HG03571 (cell line): ENCODE data around the gene PRKAB2.
"Not testable (repeated sequence)": the region's sequence is repeated elsewhere in the genome, so short reads cannot be mapped to it uniquely, and the experiment has no call there.

ENCODE experiments used
- ATAC-seq: cut with Tn5 transposase; IDR thresholded peaks from one replicate; pipeline ENCODE4 v1.9.1; 2021; ENCODE audit not compliant: unreplicated experiment

The PRKAB2 gene

DNA sequence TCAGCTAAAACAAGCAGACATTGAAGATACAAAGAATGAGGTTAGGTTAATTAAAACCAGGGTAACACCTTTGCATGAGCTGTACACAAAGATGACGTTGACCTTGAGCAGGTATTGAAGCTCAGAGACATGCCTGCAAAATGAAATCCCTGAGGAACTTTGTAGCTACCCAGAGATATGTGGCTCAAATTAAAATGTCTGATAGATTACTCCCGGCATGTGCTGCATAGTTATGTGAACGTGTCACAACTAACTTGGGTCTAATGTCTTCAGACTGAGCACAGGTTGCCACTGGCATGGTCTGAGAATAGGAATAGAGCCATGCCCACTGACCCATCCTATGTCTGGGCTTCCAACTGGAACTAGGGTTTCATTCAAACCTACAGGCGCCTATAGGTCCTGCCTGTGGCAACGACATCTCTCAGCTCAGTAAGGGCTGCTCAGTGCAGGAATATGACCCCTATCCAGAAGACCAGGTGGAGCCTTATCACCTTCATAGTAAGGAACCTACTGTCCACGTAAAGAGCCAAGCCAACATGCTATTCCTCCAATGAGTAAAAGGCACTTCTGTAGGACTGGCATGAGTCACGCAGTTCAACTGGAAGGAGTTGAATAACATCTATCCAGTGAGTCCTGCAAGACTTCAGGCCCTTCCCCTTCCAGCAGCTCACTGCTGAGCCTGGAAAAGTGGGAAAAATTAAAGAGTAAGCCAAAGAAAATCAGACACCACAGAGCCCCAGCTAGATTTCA lies 60.7 kb downstream of the PRKAB2 start:
- ATAC-seq, result no peak

DNA sequence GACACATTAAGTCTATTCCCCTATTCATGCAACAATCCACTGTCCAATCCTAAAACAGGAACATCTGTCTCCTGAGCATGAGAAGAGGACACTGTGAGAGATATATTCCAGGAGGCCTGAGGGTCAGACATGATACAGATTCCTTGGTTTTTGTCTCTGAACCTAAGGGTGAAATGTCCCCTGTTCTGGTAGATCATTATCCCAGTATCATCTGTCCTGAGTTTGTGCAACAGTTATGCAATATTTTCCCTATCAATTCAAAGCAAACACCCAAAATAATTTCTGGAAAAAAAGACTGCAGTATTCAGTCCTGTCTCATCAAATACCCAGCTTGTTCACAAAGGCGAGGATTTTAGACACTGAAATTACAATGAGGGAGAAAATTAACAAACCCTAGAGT lies 61.4 kb downstream of the PRKAB2 start:
- no peak for ATAC-seq

DNA sequence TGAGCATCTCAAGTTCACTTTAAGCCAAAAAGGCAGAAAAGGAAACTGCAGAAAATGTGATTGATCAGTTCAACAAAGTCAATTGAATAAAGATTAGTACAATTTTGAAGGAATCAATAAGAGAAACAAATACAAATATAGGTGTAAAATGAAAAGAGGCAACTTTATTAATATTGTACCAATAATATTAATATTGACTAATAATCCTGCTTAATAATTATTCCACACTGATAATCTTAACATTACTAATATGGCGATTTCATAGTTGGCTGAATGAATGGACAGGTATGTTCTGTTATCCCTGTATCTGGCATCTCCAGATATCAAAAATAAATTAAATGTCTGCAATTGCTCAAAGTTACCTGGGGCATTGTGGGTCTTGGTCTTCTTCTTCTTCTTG lies 61.8 kb downstream of the PRKAB2 start:
- no peak for ATAC-seq

DNA sequence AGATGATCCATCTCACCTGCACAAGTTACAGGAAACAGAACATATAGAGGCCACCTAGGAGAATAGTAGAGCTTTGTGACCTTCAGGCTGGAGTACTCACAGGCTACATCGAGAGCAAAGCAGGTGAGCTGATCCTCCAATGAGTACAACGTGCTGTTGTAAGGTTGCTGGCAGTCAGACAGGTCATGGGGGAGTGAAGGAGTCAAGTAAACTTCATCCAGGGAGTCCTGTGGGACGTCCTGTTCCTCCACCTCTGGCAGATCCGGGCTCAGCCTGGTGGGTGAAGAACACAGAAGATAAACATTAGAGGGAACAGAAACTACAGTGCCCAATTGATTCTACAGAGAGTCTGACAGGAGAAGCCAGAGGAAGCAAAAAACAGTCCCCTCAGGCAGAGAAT lies 62.5 kb downstream of the PRKAB2 start:
- ATAC-seq, result no peak

DNA sequence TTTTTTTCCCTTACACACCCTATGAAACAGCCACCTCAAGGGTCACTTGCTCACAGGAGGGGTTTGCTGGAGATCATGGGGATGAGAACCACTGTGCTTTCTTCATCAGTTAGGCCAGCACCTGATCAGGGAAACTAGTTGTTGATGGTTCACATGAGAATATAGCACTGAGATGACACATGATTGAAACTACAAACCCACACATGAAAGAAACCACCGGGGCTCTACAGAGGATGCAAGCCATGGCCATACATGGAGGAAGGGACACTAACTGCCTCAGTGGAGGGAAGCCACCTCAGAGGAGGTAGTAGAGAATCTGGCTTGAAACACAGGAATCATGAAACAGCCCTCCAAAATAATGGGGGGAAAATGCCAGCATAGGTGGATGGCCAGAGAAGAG lies 63.2 kb downstream of the PRKAB2 start:
- no peak for ATAC-seq

DNA sequence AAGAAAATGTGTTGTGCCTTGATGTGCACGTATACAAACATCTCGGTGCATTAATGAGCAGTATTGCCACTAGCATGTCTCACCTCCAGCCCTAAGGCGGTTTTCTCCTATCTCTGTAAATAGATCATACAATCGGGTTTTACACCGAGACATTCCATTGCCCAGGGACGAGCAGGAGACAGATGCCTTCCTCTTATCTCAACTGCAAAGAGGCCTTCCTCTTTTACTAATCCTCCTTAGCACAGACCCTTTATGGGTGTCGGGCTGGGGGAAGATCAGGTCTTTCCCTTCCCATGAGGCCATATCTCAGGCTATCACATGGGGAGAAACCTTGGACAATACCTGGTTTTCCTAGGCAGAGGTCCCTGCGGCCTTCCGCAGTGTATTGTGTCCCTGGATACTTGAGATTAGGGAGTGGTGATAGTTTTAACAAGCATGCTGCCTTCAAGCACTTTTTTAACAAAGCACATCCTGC lies 65.8 kb downstream of the PRKAB2 start:
- ATAC-seq, result not testable (repeated sequence)

DNA sequence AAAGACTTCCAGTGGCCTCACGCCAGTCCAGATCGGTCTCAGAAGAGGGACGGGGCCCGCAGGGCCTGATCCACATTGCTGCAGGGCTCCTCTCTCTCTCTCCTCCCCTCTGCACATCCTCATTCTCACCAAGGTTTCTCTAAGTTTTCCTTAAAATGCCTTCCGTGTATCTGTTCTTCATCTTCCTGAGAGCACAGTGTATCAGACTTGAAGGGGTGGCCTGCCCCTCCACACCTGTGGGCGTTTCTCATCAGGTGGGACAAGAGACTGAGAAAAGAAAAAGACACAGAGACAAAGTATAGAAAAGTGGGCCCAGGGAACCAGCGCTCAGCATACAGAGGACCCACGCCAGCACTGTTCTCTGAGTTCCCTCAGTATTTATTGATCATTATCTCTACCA lies 66.4 kb downstream of the PRKAB2 start:
- ATAC-seq, result no peak
